ENCODE measurements around the gene RASSF5. TPM values are rescaled to one million over a fixed set of nuclear protein-coding genes. Genes with fewer than 3 reads are reported as not detected.

RASSF5 gene
- total and polyA plus RNA-seq, 9 of the 15 experiments (the other 6 are each of a cell fraction or from before 2014, with no cell fraction given) = 6.1 to 41.0 (median 25.2) TPM

- TF ChIP-seq FOS (IDR thresholded peaks at IDR 0.05; ENCODE audit: extremely low read depth, insufficient read length) = no peak
- no peak for TF ChIP-seq BRCA1 (IDR thresholded peaks at IDR 0.05)
- no peak for TF ChIP-seq BRCA1 (CRISPR knock-in tag; IDR thresholded peaks at IDR 0.05)
- TF ChIP-seq NFIX (CRISPR knock-in tag; IDR thresholded peaks at IDR 0.05; ENCODE audit: low read depth) = no peak
- TF ChIP-seq ZNF655 (CRISPR knock-in tag; IDR thresholded peaks at IDR 0.05) = no peak
- no peak for TF ChIP-seq RHOXF2B (CRISPR knock-in tag; conservative IDR thresholded peaks at IDR 0.05)
- no peak for TF ChIP-seq MTA3 (IDR thresholded peaks at IDR 0.05; ENCODE audit: borderline replicate concordance)
- TF ChIP-seq UBTF (IDR thresholded peaks at IDR 0.05; ENCODE audit: borderline replicate concordance in 1 of 2, low read depth in 2 of 2, low read length in 2 of 2) = no peak
- no peak for TF ChIP-seq KLF16 (IDR thresholded peaks at IDR 0.05)
- no peak for TF ChIP-seq ZNF133 (CRISPR knock-in tag; IDR thresholded peaks at IDR 0.05)
- no peak for TF ChIP-seq CUX1 (CRISPR knock-in tag; IDR thresholded peaks at IDR 0.05)
- no peak for TF ChIP-seq ZNF134 (CRISPR knock-in tag; conservative IDR thresholded peaks at IDR 0.05)
- TF ChIP-seq ZNF274 (IDR thresholded peaks at IDR 0.05; ENCODE audit: borderline replicate concordance, low read depth, low read length) = no peak
- TF ChIP-seq SPI1 (IDR thresholded peaks at IDR 0.05; ENCODE audit: borderline replicate concordance, low read depth, low read length) = peak; percentile 96
- TF ChIP-seq HLTF (IDR thresholded peaks at IDR 0.05) = no peak
- no peak for TF ChIP-seq ZC3H4 (CRISPR knock-in tag; IDR thresholded peaks at IDR 0.05; ENCODE audit: borderline replicate concordance)
- TF ChIP-seq TOE1 (IDR thresholded peaks at IDR 0.05; ENCODE audit: borderline replicate concordance) = no peak
- TF ChIP-seq TOE1 (CRISPR knock-in tag; IDR thresholded peaks at IDR 0.05; ENCODE audit: borderline replicate concordance, low read depth) = no peak
- TF ChIP-seq ZNF121 (CRISPR knock-in tag; conservative IDR thresholded peaks at IDR 0.05) = no peak
- TF ChIP-seq CBX1 (IDR thresholded peaks at IDR 0.05; ENCODE audit: low read depth) = no peak
- TF ChIP-seq ZNF57 (CRISPR knock-in tag; IDR thresholded peaks at IDR 0.05) = no peak
- no peak for TF ChIP-seq RBM39 (optimal IDR thresholded peaks at IDR 0.05; ENCODE audit: low read depth, low read length)
Measured at GRCh38 chr1:206579747-206580437, 72.6 kb downstream of the RASSF5 start (continued).

Data from K562 (cell line).